ENCODE results near the gene CLDN6.

The CLDN6 gene

GRCh38 chr16:3051009-3051408, 33.0 kb upstream of the CLDN6 start:
- no peak for DNase-seq

DNA sequence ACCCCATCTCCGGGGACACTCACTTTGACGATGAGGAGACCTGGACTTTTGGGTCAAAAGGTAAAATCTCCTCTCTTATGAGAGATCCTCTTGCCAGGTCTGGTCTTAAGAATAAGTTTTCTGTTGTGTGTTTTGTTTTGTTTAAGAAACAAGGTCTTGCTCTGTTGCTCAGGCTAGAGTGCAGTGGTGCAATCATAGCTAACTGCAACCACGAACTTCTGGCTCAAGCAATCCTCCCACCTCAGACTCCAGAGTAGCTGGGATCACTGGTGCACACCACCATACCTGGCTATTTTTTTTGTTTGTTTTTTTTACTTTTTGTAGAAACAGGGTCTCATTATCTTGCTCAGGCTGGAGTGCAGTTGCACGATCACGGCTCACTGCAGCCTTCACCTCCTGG, 32.5 kb upstream of the CLDN6 start:
- no peak for DNase-seq

DNA sequence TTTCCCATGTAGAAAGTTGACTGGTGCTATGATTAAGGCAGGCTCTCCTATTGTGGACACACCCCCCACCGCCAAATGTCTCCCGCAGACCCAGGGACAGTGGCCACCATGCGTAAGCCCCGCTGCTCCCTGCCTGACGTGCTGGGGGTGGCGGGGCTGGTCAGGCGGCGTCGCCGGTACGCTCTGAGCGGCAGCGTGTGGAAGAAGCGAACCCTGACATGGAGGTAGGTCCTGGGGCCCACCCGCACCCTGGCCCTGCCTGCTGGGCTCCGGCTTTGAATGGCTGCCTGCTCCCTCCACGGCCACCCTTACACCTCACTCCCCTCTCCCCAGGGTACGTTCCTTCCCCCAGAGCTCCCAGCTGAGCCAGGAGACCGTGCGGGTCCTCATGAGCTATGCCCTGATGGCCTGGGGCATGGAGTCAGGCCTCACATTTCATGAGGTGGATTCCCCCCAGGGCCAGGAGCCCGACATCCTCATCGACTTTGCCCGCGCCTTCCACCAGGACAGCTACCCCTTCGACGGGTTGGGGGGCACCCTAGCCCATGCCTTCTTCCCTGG, 32.0 kb upstream of the CLDN6 start:
- DNase-seq = no peak

DNA sequence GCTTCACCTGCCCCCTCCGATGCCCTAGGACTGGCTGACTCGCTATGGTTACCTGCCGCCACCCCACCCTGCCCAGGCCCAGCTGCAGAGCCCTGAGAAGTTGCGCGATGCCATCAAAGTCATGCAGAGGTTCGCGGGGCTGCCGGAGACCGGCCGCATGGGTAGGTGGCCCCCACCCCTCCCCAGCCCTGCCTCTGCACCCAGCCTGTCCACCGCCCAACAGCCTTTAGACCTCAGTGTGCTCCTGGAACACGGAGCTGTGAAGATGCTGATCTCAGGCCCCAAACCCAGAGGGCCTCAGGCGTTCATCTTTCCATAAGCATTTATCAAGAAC, 29.4 kb upstream of the CLDN6 start:
- DNase-seq = no peak

- no peak for DNase-seq
These were observed 28.8 kb upstream of the CLDN6 start for GRCh38 chr16:3046641-3047386.

GRCh38 chr16:3045758-3046640, 28.0 kb upstream of the CLDN6 start, which contains the start of gene MMP25:
MMP25 (plus strand) TSS chr16:3046561; CDS start chr16:3046918, 357 bp downstream.
- no peak for DNase-seq

- no peak for DNase-seq
These were observed 26.7 kb upstream of the CLDN6 start for GRCh38 chr16:3044708-3045107.

GRCh38 chr16:3042376-3042775, 24.4 kb upstream of the CLDN6 start:
- DNase-seq = no peak

GRCh38 chr16:3038896-3039295, 20.9 kb upstream of the CLDN6 start:
- no peak for DNase-seq

- DNase-seq = no peak
These were observed 20.3 kb upstream of the CLDN6 start for GRCh38 chr16:3038256-3038655.

GRCh38 chr16:3036726-3037315, 18.8 kb upstream of the CLDN6 start, which contains the start of gene BICDL2:
BICDL2 (minus strand) TSS chr16:3036944; CDS start chr16:3035496, 1,448 bp downstream.
- no peak for DNase-seq

DNA sequence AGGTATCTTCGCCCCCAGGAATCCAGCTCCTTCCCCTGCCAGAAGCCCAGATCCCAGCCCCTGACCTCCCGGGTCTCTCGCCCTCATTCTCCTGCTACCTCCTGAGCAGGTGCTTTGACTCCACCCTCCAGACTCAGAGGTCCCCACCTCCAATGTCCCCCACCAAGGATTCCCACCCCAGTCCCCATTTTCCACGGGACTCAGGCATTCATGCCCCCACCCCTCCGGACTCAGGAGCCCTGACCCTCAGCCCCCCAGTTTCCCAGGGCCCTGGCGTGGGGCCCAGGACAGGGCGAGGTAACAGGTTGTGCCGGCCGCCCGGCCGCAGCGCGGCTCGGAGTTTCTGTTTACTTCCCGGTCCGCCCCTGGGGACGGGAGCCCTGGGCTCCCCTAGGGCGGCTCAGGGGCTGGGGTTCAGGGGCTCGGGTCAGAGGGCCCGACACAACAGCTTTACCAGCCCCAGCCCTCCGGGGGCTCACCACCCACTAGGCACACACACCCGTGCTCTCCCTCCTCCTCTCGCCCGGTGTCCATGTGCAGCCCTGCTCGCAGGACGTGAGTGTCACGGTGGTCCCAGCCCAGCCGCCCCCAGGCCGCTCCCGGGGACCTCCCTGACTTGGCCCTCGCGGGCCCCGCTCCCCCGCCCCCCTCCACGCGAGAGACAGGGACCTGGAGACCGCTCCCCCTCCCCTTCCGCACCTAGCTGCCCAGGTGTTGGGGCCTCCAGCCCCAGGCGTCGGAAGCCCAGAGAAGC, 18.2 kb upstream of the CLDN6 start:
- DNase-seq = no peak

GRCh38 chr16:3035289-3035971, 17.4 kb upstream of the CLDN6 start:
- no peak for DNase-seq

GRCh38 chr16:3032624-3033023, 14.6 kb upstream of the CLDN6 start:
- DNase-seq = no peak

DNA sequence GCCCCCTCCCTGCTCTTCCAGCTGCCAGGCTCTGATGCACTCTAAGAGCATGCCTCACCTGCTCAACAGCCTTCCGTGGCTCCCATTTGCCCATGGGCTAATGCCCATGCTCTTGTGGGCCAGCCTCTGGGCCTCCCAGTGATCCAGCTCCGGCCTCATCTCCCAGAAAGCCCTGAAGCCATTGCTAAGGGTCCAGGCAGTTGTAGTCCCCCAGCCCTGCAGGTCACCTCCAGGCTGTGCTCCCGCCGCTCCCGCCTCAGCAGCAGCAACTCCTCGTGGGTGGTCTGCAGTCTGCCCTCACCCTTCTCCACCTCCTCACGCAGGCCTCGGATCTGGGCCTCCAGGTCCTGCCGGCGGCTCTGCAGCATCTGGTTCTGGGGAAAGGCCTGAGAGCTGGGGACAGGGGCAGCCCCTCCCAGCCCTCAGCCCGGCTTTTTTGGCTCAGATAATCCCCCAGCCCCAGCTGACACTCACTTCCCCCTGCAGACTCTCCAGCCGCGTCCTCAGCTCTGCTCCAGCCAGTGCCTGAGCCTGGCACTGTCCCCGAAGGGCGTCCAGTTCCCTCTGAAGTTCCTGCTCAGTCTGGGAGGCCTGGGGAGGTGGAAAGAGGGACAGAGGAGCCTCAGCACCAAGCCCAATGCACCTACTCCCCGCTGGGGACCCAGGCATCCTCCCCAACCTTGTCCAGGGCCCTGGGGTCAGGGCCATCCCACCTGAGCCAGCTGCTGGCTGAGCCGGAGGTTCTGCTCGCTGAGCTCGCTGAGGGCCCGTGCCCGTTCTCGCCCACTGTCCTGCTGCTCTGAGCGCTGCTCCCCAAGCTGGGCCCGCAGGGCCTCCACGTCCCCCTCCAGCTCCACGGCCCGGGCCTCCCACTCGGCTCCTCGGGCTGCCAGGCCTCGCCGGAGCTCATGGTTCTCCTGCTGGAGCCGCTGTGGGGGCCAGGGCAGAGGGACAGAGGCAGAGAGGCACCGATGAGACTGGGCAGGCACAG, 12.5 kb upstream of the CLDN6 start:
- DNase-seq = no peak

GRCh38 chr16:3029491-3030221, 11.7 kb upstream of the CLDN6 start:
- DNase-seq = no peak

GRCh38 chr16:3028716-3029319, 10.8 kb upstream of the CLDN6 start:
- no peak for DNase-seq

DNA sequence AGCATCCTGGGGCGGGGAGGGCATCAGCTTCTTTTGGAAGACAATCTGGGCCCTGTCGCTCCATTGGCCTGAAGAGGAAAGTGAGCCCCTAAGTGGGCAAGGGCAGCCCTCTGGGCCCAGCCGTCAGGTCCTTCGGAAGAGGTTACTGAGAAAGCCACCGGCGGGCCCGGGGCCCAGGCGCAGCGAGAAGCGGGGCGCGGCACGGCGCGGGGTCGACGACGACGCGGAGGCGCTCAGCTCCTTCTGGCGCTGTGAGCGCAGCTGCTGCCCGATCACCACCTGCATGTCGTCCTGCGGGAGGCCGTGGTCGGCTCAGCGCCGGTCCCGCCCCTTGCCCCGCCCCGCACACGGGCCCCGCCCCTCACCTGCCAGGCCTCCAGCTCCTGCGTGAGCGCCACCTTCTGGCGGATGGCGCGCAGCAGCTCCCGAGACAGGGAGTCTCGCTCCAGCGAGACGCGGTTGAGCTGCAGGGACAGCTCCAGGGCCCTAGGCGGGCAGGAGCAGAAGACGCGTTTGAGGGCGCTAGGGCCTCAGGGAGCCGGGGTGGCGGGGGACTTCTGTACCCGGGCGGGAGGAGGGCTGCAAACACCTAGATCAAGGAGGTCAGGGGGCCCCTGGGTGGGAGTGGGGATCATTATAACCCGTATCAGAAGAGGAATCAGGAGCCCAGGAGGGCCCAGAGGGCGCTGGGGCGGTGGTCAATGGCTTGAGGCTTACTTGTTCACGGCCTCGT, 10.2 kb upstream of the CLDN6 start:
- peak; percentile 55 for DNase-seq

DNA sequence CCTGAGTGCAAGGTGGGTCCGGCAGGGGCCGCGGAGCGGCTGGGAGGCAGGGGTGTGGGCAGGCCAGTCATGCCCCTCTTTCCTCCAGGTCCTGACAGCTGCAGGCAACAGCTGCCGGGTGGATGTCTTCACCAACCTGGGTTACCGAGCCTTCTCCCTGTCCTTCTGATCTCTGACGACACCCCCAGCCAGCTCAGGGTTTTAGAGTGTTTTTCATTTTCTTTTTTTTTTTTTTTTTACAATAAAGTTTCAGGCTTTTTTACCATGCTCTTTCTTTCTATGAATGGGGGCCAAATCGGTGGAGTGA, 9.5 kb upstream of the CLDN6 start:
- no peak for DNase-seq
